HG03066 (cell line): ENCODE data around the gene COG2.

Source experiments
- ATAC-seq: cut with Tn5 transposase; IDR thresholded peaks from one replicate; pipeline ENCODE4 v1.9.1; 2021; ENCODE audit warnings: low read depth; ENCODE audit not compliant: unreplicated experiment

Gene COG2

DNA sequence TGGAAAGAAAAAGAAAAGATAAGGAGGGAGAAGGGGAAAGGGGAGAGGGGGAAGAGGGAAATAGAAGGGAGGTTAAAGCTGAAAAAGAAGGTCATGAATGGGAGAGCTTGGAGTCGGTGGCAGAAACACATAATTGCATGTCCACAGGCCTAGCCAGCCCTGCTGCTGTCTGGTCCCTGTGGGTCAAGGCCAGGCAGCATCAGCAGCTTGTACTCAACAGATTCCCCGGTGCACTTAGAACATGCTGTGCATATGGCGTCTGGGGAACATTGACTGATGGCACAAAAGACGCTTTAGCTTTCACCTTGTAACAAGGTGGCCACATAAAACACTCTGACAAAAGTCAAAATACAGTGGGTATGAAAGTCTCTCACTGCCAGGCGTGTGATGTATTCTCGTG is 25.9 kb downstream of the COG2 start:
- ATAC-seq, result no peak

DNA sequence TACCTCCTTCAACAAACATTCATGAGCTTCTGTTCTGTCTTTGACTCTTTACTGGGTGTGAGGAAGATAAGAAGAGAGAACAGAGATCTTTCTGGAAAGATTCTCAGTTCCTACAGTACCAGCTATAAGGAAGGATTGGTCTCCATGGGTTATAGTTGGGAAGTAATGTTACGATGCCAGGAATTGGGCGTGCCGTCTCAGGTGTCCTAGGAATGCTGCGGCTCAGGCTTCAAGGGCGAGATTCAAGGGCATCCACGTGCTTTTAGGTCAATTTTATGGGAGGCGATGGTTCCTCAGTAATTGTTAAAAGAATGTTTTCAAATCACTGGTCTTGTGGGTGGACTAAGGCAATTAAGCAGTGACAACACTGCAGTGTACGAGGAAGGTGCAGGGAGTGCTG is 27.3 kb downstream of the COG2 start:
- ATAC-seq, result no peak

DNA sequence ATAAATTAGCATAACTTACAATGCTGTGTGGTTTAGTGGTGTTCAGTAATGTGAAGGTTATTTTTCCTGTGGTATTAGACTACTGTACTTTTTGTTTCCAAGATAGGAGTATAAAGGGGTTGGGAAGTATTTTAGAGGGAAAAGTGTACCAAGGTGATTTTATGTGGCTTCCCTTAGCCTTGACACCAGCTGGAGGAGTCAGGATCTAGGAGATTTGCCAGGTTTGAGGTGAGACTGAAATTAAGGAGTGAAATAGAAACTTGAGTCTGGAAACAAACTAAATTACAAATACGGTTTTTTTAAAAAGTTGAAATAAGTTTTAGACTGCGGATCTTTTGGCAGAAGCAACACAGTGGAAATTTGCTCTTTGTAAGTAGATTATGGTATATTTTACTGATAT is 32.3 kb downstream of the COG2 start:
- ATAC-seq, result no peak

DNA sequence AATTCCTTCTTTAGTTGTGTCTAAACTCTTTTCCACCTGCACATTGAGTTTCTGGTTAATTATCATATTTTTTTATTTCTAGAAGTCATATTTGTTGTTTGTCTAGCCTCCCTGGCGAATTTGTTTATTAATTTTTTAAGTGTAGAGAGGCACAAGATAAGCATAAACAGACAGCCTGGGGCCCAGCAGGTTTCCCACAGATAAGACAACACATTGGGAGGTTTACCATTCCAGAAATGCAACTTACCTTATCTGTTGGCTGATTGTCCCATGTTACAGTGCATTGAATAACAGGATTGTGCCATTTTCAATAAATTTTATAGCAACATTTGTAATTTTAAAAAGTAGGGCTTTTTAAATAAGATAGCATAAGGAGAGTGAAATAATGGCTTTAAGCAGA is 34.9 kb downstream of the COG2 start:
- no peak for ATAC-seq

DNA sequence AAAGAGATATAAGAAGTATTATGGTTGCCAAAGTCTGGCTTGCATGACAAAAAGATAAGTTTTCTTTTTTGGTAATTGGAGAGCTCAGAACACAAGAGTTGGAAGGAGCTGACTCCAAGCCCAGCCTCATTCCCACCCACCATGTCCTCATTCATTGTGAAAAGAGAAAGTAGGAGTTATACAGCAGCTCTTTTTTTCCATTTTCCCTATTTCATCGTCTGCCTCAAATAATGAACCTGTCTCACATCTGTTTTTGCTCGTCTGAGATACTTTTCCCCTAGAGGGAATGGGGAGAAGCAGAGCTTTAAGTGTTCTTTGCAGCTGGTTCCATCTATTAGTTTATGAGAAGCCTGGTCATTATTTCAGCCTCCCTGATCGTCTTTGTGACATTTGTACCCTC is 36.9 kb downstream of the COG2 start:
- ATAC-seq, result no peak

DNA sequence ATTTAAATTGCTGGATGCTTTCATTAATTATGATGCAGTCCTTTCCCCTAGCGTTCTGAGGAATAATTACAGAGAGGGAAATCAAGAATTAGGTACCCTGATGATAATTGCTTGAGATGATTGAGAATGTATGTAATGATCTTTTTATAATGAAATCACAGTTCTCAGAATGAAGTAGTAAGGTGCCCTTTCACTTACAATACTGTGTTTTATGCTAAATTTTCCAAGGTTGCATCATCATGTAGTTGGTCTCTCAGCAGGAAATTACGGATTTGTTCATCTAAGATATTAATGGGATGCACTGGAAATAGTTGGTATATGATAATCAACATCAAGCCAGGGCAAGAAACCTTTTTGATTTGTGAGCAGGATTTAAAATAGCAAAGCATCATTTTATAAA is 37.5 kb downstream of the COG2 start:
- ATAC-seq, result no peak

DNA sequence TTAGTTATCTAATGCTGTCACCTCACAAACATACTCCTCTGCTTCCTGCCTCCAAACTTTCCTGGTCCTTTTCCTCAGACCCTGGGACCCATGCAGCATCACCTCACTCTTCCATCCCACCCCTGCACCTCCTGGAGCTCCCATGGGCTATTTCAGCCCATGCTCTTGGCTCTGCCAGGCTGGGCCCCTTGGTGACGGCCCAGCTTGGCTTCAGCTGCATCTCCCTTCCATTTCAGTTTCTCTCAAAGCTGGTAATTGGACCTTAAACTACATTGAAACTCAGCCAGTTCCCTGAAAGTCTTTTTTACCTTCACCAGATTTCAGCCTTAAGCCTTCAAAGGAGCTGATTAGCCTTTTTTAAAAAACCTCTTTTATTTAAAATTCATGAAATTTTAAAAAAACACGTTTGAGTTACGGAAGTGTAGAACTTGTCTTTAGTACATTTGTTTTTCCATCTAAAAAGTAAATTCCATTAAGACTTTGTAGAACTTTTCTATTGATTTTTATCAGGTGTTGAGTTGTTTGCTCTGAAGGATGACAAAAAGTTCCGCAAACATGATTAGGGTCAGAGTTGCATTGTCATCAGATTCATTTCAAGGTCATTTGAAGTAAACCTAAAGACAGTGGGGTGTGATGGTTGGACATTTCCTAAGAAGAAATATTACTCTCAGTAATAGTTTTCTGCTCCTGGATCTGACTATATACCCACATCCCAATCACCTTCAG is 38.2 kb downstream of the COG2 start:
- ATAC-seq, result no peak

DNA sequence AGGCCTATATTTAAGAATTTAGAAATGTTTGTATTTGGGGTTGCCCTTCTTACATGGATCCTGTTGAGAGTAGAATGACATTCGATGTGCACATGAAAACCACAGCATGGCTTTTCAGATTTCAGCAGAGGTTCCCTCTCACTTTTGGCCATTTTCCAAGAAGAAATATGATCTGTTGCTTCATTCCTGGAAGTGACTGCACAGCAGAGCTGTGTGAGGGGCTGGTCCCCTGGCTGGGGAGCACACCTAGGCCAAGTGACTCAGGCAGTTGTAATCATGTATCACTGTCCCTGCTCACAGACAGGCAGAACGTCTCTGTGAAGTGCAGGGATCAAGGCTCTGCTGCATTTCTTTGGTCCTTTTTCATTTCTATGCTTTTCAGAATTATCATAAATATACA is 39.3 kb downstream of the COG2 start:
- no peak for ATAC-seq

DNA sequence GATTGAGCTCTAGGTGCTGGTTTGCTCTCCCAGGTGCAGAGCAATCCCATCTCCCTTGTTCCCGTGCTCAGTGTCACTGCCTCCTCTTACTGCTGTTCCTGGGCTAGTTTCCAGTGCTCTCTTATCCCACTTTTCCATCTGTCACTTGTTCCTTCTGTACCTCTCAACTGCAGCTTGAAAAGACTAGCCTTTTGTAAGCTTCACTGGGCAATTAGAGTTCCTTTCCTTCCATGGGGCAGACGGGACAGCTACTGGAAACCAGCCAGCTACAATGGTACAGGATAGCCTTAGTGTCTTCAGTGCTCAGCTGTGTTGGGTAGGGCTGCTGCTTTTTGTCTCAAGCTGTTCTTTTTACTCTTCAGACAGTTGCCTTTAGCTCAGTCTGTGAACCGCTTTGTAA is 40.0 kb downstream of the COG2 start:
- ATAC-seq, result no peak

DNA sequence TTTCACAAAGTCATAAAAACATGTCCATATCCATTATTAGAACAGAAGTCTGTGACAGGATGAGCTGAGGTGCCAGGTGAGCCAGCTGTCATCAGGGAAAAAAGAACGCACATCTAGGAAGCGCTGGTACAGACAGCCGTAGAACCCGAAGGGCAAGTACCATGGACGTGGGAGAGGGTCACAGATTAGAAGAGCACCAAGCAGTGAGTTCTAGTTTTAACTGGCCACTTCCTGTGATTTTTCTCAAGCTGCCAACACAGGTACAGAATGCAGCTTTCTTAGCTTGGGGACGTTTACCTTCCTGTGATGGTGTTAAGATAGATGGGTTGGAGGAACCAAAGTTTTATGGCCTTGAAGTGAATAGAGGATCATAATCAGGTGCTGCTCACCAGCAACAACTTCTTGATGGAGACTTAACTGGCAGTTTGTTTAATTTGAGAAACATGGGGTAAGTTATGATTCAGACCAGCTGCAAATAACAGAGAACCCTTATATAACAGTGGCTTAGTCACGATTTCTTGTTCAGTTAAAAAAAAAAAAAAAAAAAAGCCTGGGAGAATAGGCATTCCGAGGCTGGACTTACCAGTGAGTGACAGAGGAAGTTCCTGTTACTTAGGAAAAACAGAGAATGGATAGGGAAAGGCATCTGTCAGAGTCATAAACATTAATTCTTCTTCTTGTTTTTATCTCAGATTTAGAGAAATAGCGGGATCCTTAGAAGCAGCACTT is 40.8 kb downstream of the COG2 start:
- ATAC-seq, result no peak

DNA sequence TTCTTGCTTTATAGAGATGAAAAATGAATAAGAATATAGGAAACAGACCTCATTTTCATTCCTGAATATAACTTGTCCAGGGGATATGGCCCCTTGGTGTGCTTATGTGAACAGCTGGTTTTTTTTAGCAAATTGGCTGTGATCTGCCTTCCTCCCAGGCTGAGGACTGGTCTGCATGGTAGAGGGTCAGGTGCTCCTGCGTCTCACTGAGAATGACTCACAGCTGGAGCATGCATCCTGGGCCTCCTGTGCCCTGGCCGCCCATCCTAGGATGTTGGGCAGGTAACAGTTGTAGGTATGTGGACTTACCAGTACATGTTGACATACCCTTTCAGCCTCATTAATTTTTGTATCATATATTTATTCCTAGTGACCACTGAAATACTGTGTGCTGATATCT is 41.9 kb downstream of the COG2 start:
- ATAC-seq, result no peak

DNA sequence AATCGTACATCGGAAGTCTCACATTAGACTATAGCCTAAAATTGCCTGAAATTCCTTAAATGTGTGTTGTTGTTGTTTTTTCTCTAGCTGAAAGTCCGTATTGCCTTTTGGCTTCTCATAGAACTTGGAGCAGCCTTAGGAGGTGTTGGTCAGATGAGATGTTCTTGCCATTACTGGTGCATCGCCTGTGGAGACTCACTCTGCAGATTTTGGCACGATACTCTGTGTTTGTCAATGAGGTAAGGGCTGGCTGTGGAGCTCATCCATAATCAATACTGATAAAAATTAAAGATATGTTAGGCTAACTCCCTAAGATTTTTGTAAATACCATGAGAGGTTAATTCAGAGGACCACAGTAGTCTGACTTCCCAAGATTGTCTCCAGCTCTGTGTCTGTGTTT is 42.7 kb downstream of the COG2 start:
- ATAC-seq, result no peak

DNA sequence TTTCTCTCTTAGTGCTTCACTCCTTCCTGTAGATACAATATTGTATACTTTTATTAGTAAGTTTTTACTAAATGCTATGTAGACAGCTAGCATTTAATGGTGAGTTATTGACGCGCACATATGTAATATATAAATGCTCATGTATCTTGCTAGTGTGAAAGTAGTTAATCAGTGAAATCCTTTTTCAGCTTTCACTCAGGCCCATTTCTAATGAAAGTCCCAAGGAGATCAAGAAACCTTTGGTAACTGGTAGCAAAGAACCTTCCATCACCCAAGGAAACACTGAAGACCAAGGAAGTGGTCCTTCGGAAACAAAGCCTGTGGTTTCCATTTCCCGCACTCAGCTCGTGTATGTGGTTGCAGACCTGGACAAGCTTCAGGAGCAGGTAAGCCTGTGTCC is 44.5 kb downstream of the COG2 start:
- no peak for ATAC-seq

DNA sequence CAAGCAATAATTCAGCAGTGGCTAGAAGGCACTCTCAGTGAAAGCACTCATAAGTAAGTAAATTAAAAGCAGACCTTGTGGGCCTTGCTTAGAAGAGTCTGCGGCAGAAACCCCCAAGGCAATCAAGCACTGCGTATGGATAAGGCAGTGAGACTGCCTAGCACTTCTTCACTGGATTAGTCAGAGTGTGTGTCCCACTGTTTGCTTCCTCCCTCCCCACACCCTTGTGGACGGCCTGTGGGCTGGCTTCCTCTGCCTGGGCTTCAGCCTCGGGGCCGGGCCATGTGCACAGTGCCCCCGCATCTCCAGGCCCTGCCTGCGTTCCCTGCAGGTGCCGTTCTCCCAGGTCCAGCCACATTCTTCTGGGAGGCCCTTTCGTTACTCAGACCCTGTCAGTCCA is 47.8 kb downstream of the COG2 start:
- ATAC-seq, result no peak

DNA sequence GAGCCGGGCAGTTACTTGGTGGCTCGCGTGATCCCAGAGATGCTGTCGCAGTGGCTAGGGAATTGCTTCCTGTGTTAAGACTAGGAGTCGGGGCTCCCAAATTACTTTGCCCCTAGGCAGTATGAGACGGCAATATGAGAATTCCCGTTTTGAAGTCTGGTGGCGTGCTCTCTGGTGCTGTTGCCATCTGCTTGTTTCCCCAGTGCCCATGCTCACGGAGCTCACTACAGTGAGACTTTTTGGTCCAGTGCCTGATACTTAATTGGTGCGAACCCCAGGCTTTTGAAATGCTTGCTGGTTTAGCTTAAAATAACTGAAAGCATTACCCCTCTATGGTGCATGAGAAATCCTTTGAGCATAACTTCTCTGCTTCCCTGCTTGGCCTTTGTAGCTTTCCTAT is 49.3 kb downstream of the COG2 start:
- no peak for ATAC-seq

DNA sequence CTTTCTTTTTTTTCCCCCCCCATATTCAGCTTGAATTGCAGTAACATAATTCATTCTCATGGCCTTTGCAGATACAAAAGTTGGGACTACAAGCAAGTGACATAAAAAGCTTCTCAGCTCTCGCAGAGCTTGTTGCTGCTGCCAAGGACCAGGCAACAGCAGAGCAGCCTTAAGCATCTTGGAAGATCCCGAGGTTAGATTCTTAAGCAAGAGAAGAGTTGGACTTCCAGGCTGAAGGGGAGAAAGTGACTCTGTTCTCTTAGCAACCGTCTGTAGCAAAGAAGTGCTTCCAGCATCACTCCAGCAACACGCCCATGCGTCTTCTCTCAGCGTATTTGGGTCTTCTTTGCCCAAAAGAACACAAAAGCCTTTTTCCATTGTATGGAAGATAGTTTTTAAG is 50.9 kb downstream of the COG2 start:
- no peak for ATAC-seq

DNA sequence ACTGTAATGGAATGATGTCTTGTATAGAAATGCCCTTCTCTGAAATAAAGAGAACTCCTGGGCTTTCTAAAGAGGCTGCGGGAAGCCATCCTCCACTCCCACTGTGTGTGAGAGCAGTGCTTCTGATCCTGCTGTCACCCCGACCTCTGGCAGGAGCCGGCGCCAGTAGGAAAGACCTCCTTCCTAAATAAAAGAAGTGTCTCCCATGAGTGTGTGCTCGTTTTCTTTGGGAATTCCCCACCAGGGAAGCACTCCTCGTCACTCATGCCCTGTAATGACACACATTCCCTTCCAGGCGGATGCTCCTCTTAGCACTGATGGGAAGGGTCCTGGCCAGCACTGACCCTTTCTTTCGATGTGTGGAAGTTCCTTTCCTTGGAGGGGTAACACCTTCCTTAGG is 51.5 kb downstream of the COG2 start:
- no peak for ATAC-seq

DNA sequence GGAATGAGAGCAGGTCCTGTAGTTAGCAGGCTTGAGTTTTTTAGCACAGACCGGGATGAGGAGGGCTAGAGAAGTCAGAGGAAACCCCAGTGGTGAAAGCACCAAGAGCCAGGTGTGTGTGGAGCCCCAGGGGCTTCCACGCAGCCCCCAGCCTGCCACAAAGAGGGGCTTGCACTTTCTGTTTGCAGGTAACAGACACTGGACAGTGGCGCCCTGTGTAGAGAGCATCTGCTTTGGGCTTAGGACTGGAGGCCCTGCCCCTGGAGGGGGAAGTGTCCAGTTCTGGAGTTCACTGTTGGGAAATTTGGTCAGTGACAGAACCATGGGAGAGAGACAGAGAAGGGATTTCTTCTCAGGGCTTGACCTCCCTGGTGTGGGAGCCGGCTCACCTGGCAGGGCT is 52.2 kb downstream of the COG2 start:
- ATAC-seq, result no peak

DNA sequence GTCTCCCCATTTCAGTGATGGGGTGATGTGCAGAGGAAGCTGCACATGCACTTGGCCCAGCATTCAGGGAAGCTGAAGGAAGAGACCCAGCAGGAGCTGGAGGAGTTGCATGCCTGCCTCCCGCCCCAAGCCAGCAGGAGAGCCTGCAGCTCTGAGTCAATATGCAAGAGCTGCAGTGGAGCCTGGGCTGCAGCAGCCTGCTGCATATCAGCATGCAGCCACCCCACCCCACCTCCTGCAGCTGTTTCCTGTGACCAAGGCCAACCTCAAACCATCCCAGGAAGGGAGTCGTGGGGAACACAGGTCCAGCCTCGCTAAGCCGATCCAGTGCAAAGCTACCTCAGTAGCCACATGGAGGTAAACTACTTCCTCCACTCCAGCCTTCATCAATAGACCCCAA is 52.7 kb downstream of the COG2 start:
- ATAC-seq, result no peak

DNA sequence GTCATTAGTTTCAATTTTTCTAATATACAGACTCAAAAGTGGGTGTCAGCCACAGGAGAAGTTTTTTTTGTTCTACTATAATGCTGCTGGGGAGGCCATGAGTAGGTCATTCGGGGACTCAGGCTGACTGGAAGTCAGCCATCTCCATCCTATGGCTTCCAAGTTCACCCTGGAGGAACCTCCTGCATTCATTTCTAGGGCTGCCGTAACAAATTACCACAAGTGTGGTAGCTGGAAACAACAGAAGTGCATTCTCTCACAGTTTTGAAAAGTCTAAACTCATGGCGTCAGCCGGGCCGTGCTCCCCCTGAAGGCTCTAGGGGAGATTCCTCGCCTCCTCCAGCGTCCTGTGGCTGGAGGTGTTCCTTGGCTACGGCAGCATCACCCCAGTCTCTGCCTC is 53.9 kb downstream of the COG2 start:
- ATAC-seq, result no peak

DNA sequence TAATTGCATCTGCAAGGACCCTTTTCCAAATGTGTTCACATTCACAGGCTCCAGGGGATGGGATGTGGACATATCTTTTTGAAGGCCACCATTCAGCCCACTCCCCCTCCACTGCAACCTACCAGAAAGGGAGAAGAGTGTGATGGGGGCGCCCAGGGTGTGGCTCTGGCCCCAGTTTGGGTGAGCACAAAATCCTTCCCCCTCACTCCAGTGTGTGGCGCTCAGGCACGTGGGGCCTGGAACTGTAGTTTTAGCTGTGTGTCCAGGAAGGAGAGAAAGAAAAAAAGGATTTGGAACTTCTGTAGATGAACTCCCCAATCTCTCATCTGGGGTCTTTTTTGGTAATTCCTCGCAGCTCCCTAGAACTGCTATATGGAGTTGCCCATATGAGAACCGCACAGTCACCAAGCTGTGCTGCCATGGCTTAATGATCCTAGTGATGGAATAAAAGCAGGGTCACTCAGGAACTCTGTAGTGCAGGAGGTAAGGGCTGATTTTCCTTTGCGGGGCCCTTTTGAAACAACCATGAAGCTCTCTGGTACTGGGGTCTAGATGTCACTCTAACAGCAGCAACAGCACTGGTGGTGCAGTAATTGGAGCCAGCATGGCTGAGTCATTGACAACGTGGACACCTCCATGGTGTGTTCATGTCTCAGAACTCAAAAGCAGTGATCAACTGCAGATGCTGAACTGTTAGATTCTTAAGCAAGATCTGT is 54.6 kb downstream of the COG2 start:
- ATAC-seq, result no peak

DNA sequence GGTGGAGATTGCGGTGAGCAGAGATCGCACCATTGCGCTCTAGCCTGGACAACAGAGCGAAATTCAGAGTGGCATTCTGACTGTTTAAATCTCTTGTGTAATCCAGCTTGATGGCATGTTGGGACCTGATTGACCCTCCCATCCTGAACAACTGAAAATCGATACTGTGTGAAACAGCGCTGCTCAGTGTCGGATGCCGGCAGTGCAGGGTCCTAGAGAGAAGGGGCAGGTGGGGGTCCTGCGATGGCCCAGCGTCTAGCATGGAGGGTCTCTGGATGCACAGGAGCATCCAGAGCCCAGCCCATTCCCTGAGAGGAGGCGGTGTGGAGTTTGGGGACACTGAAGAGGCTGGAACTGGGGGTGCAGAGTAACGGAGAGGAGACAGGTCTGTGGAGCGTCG is 55.8 kb downstream of the COG2 start:
- ATAC-seq, result no peak
